ENCODE results near the gene ZNF521.

Gene ZNF521

GRCh38 chr18:25291150-25291549 lies 60.8 kb downstream of the ZNF521 start:
- DNase-seq (ENCODE audit: low read depth, low spot score), result no peak

GRCh38 chr18:25289001-25289631 lies 62.9 kb downstream of the ZNF521 start:
- TF ChIP-seq SUZ12 (IDR thresholded peaks at IDR 0.05; ENCODE audit: extremely low read depth, insufficient read depth, insufficient read length) (no peak), ZNF274 (IDR thresholded peaks at IDR 0.05; ENCODE audit: low read depth, low read length) (no peak), YY1 (IDR thresholded peaks at IDR 0.05; ENCODE audit: insufficient read depth, insufficient read length) (no peak)
- DNase-seq (ENCODE audit: low read depth, low spot score), result no peak
- Histone ChIP-seq H3K4me3 (ENCODE audit: insufficient read length, low read depth) (no peak overlapping the region), H3K27me3 (ENCODE audit: insufficient read depth, insufficient read length) (no peaks in the 10 kb centered on the region), H3K36me3 (ENCODE audit: insufficient read depth, insufficient read length, low read length) (no peaks in the 10 kb centered on the region), H3K9ac (ENCODE audit: insufficient read length, low read depth) (no peak overlapping the region), H3K4me1 (ENCODE audit: insufficient read depth, insufficient read length) (no peaks in the 10 kb centered on the region), H3K9me3 (ENCODE audit: insufficient read depth, low read length) (no peaks in the 10 kb centered on the region)

More at GRCh38 chr18:25291150-25291549, 60.8 kb downstream of the ZNF521 start:
- TF ChIP-seq SUZ12 (IDR thresholded peaks at IDR 0.05; ENCODE audit: extremely low read depth, insufficient read depth, insufficient read length), result no peak
- no peak for TF ChIP-seq ZNF274 (IDR thresholded peaks at IDR 0.05; ENCODE audit: low read depth, low read length)
- no peak for TF ChIP-seq YY1 (IDR thresholded peaks at IDR 0.05; ENCODE audit: insufficient read depth, insufficient read length)
- Histone ChIP-seq H3K4me3 (ENCODE audit: insufficient read length, low read depth) (no peak overlapping the region), H3K9ac (ENCODE audit: insufficient read length, low read depth) (no peak overlapping the region), H3K4me1 (ENCODE audit: insufficient read depth, insufficient read length) (no peaks in the 10 kb centered on the region), H3K9me3 (ENCODE audit: insufficient read depth, low read length) (no peaks in the 10 kb centered on the region), H3K36me3 (ENCODE audit: insufficient read depth, insufficient read length, low read length) (no peaks in the 10 kb centered on the region), H3K27me3 (ENCODE audit: insufficient read depth, insufficient read length) (no peaks in the 10 kb centered on the region)

- H3K36me3 ChIP-seq (ENCODE audit: insufficient read depth, insufficient read length, low read length), result no peaks in the 10 kb centered on the region
- H3K4me3 ChIP-seq (ENCODE audit: insufficient read length, low read depth), result no peak overlapping the region
- DNase-seq (ENCODE audit: low read depth, low spot score), result no peak
- H3K9me3 ChIP-seq (ENCODE audit: insufficient read depth, low read length), result no peaks in the 10 kb centered on the region
- no peaks in the 10 kb centered on the region for H3K27me3 ChIP-seq (ENCODE audit: insufficient read depth, insufficient read length)
- no peaks in the 10 kb centered on the region for H3K4me1 ChIP-seq (ENCODE audit: insufficient read depth, insufficient read length)
- TF ChIP-seq SUZ12 (IDR thresholded peaks at IDR 0.05; ENCODE audit: extremely low read depth, insufficient read depth, insufficient read length) (no peak), ZNF274 (IDR thresholded peaks at IDR 0.05; ENCODE audit: low read depth, low read length) (no peak), YY1 (IDR thresholded peaks at IDR 0.05; ENCODE audit: insufficient read depth, insufficient read length) (no peak)
- H3K9ac ChIP-seq (ENCODE audit: insufficient read length, low read depth), result no peak overlapping the region
Observed at GRCh38 chr18:25288340-25288938, 63.5 kb downstream of the ZNF521 start.

- Histone ChIP-seq H3K36me3 (ENCODE audit: insufficient read depth, insufficient read length, low read length) (no peaks in the 10 kb centered on the region), H3K27me3 (ENCODE audit: insufficient read depth, insufficient read length) (no peaks in the 10 kb centered on the region), H3K9ac (ENCODE audit: insufficient read length, low read depth) (no peak overlapping the region), H3K9me3 (ENCODE audit: insufficient read depth, low read length) (no peaks in the 10 kb centered on the region), H3K4me3 (ENCODE audit: insufficient read length, low read depth) (no peak overlapping the region), H3K4me1 (ENCODE audit: insufficient read depth, insufficient read length) (no peaks in the 10 kb centered on the region)
- DNase-seq (ENCODE audit: low read depth, low spot score), result no peak
- no peak for TF ChIP-seq YY1 (IDR thresholded peaks at IDR 0.05; ENCODE audit: insufficient read depth, insufficient read length)
- TF ChIP-seq SUZ12 (IDR thresholded peaks at IDR 0.05; ENCODE audit: extremely low read depth, insufficient read depth, insufficient read length), result no peak
- TF ChIP-seq ZNF274 (IDR thresholded peaks at IDR 0.05; ENCODE audit: low read depth, low read length), result no peak
Observed at GRCh38 chr18:25287106-25287505, 64.9 kb downstream of the ZNF521 start.

GRCh38 chr18:25284861-25285550 lies 67.0 kb downstream of the ZNF521 start:
- H3K4me3 ChIP-seq (ENCODE audit: insufficient read length, low read depth), result no peak overlapping the region

GRCh38 chr18:25284281-25284680 lies 67.7 kb downstream of the ZNF521 start:
- Histone ChIP-seq H3K9me3 (ENCODE audit: insufficient read depth, low read length) (no peaks in the 10 kb centered on the region), H3K9ac (ENCODE audit: insufficient read length, low read depth) (no peak overlapping the region), H3K4me3 (ENCODE audit: insufficient read length, low read depth) (no peak overlapping the region), H3K4me1 (ENCODE audit: insufficient read depth, insufficient read length) (no peaks in the 10 kb centered on the region), H3K36me3 (ENCODE audit: insufficient read depth, insufficient read length, low read length) (no peaks in the 10 kb centered on the region), H3K27me3 (ENCODE audit: insufficient read depth, insufficient read length) (no peaks in the 10 kb centered on the region)
- no peak for DNase-seq (ENCODE audit: low read depth, low spot score)
- TF ChIP-seq YY1 (IDR thresholded peaks at IDR 0.05; ENCODE audit: insufficient read depth, insufficient read length), result no peak
- no peak for TF ChIP-seq SUZ12 (IDR thresholded peaks at IDR 0.05; ENCODE audit: extremely low read depth, insufficient read depth, insufficient read length)
- no peak for TF ChIP-seq ZNF274 (IDR thresholded peaks at IDR 0.05; ENCODE audit: low read depth, low read length)

More at GRCh38 chr18:25284861-25285550, 67.0 kb downstream of the ZNF521 start:
- TF ChIP-seq SUZ12 (IDR thresholded peaks at IDR 0.05; ENCODE audit: extremely low read depth, insufficient read depth, insufficient read length) (no peak), ZNF274 (IDR thresholded peaks at IDR 0.05; ENCODE audit: low read depth, low read length) (no peak), YY1 (IDR thresholded peaks at IDR 0.05; ENCODE audit: insufficient read depth, insufficient read length) (no peak)
- Histone ChIP-seq H3K36me3 (ENCODE audit: insufficient read depth, insufficient read length, low read length) (no peaks in the 10 kb centered on the region), H3K9ac (ENCODE audit: insufficient read length, low read depth) (no peak overlapping the region), H3K27me3 (ENCODE audit: insufficient read depth, insufficient read length) (no peaks in the 10 kb centered on the region), H3K4me1 (ENCODE audit: insufficient read depth, insufficient read length) (no peaks in the 10 kb centered on the region), H3K9me3 (ENCODE audit: insufficient read depth, low read length) (no peaks in the 10 kb centered on the region)
- DNase-seq (ENCODE audit: low read depth, low spot score), result no peak

- H3K4me1 ChIP-seq (ENCODE audit: insufficient read depth, insufficient read length), result no peaks in the 10 kb centered on the region
- H3K9ac ChIP-seq (ENCODE audit: insufficient read length, low read depth), result no peak overlapping the region
- no peak overlapping the region for H3K4me3 ChIP-seq (ENCODE audit: insufficient read length, low read depth)
- H3K36me3 ChIP-seq (ENCODE audit: insufficient read depth, insufficient read length, low read length), result no peaks in the 10 kb centered on the region
- no peak for TF ChIP-seq ZNF274 (IDR thresholded peaks at IDR 0.05; ENCODE audit: low read depth, low read length)
- TF ChIP-seq SUZ12 (IDR thresholded peaks at IDR 0.05; ENCODE audit: extremely low read depth, insufficient read depth, insufficient read length), result no peak
- TF ChIP-seq YY1 (IDR thresholded peaks at IDR 0.05; ENCODE audit: insufficient read depth, insufficient read length), result no peak
- DNase-seq (ENCODE audit: low read depth, low spot score), result no peak
- no peaks in the 10 kb centered on the region for H3K9me3 ChIP-seq (ENCODE audit: insufficient read depth, low read length)
- no peaks in the 10 kb centered on the region for H3K27me3 ChIP-seq (ENCODE audit: insufficient read depth, insufficient read length)
Observed at GRCh38 chr18:25283781-25284180, 68.2 kb downstream of the ZNF521 start.
